ENCODE measurements around the gene SAMD4B. TPM values are rescaled to one million over a fixed set of nuclear protein-coding genes. Genes with fewer than 3 reads are reported as not detected.

The SAMD4B gene
- total RNA-seq, 4 donors from 2014 or later, result 60.7 to 102 (median 77.1) TPM

DNA sequence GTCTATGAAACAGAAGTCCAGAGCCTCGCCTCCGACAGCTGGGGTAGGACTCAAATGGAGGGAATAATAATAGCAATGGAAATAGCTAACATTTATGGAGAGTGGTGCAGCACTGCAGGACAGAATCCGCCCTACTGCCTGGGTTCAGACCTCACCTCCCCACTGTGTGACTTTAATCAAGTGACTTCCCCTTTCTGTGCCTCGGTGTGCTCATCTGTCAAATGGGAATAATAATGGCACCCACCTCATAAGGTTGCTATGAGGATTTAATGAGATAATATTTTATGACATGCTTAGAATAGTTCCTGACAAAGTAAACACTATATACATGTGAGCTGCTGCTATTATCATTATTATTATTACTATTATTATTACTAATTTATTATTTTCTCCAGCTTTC is 24.7 kb upstream of the SAMD4B start:
- peaks cover 0 to 8% (median 4%) of the 10 kb centered on the region in 4 donors for H3K4me1 ChIP-seq
- H3K27ac ChIP-seq, result no peak overlapping the region
- no peaks in the 10 kb centered on the region for H3K9me3 ChIP-seq
- H3K36me3 ChIP-seq, result no peaks in the 10 kb centered on the region
- no peak overlapping the region for H3K4me3 ChIP-seq
- TF ChIP-seq POLR2AphosphoS5 (IDR thresholded peaks at IDR 0.05) (no peak), POLR2A (IDR thresholded peaks at IDR 0.05) (no peak), EP300 (IDR thresholded peaks at IDR 0.05; ENCODE audit: low read depth) (no peak)
- TF ChIP-seq, protein P1, sequence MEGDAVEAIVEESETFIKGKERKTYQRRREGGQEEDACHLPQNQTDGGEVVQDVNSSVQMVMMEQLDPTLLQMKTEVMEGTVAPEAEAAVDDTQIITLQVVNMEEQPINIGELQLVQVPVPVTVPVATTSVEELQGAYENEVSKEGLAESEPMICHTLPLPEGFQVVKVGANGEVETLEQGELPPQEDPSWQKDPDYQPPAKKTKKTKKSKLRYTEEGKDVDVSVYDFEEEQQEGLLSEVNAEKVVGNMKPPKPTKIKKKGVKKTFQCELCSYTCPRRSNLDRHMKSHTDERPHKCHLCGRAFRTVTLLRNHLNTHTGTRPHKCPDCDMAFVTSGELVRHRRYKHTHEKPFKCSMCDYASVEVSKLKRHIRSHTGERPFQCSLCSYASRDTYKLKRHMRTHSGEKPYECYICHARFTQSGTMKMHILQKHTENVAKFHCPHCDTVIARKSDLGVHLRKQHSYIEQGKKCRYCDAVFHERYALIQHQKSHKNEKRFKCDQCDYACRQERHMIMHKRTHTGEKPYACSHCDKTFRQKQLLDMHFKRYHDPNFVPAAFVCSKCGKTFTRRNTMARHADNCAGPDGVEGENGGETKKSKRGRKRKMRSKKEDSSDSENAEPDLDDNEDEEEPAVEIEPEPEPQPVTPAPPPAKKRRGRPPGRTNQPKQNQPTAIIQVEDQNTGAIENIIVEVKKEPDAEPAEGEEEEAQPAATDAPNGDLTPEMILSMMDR (IDR thresholded peaks at IDR 0.05), result no peak
- intact Hi-C loops (cut with DNase I; ENCODE audit: low total_unique reads) (no loop called here), in situ Hi-C loops (cut with MboI; ENCODE audit: low pct_ligation_motif_present in 1 of 4, low pct_unique_long_range_greater_than_20kb in 1 of 4, low sequenced_read_pairs in 3 of 4) (no loop called here)
- H3K27me3 ChIP-seq, result peaks cover 10% of the 10 kb centered on the region
- 80% methylated on average over 4 of the region's 4 CpGs; no CpG with 5 or more reads in 1 of the 2 donors for WGBS, 2 donors (ENCODE audit: low coverage in 1 of 2)
- no peak for DNase-seq

DNA sequence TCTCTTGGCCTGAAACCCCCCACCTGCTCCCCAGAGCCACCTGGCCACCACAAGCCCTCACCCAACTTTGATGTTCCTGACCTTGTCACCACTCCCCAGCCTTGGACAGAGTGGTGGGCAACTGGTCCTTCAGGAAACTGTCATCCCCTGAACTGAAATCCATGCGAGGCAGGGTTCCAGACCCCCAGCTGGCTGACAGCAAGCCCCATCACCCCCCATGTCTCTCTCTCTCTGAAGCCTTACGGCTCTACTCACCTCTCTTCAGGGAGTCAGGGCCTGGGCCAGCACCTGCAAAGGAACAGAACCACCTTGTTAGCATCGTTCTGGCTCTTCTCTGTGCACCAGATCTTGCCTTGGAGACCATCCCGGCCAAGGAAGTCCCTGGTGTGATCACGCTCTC is 24.1 kb upstream of the SAMD4B start:
- Histone ChIP-seq H3K4me3 (no peak overlapping the region), H3K9me3 (no peaks in the 10 kb centered on the region), H3K36me3 (no peaks in the 10 kb centered on the region), H3K27ac (no peak overlapping the region), H3K4me1 (peaks cover 0 to 8% (median 4%) of the 10 kb centered on the region in 4 donors), H3K27me3 (peaks cover 10% of the 10 kb centered on the region)
- no peak for TF ChIP-seq POLR2AphosphoS5 (IDR thresholded peaks at IDR 0.05)
- TF ChIP-seq POLR2A (IDR thresholded peaks at IDR 0.05), result no peak
- TF ChIP-seq, protein P1 (IDR thresholded peaks at IDR 0.05), result no peak
- TF ChIP-seq EP300 (IDR thresholded peaks at IDR 0.05; ENCODE audit: low read depth), result no peak
- 96% methylated on average over 5 of the region's 5 CpGs; no CpG with 5 or more reads in 1 of the 2 donors for WGBS, 2 donors (ENCODE audit: low coverage in 1 of 2)
- no peak for DNase-seq
- in situ Hi-C loops (cut with MboI; ENCODE audit: low pct_ligation_motif_present in 1 of 4, low pct_unique_long_range_greater_than_20kb in 1 of 4, low sequenced_read_pairs in 3 of 4) (no loop called here), intact Hi-C loops (cut with DNase I; ENCODE audit: low total_unique reads) (no loop called here)

DNA sequence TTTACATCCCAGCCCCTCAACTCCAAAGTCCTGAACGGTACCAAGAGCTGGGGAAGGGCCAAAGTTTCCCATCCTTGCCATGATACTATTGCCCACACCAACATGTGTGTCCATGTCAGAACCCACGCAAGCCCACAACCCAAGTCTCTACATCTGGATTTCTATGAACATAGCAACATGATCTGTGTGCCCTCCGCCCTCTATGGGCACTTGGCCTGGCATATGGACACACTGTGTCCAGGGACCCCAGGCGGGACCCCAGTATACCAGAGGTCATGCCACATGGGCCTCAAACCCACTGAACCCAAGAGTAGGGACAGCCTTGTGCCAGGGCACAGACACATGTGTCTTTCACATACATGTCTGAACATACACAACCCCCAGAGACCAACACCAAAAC is 23.5 kb upstream of the SAMD4B start:
- no peak overlapping the region for H3K4me3 ChIP-seq
- in situ Hi-C loops (cut with MboI; ENCODE audit: low pct_ligation_motif_present in 1 of 4, low pct_unique_long_range_greater_than_20kb in 1 of 4, low sequenced_read_pairs in 3 of 4), result no loop called here
- no peak overlapping the region for H3K27ac ChIP-seq
- H3K27me3 ChIP-seq, result peaks cover 10% of the 10 kb centered on the region
- TF ChIP-seq POLR2A (IDR thresholded peaks at IDR 0.05), result no peak
- TF ChIP-seq, protein P1 (IDR thresholded peaks at IDR 0.05), result no peak
- TF ChIP-seq EP300 (IDR thresholded peaks at IDR 0.05; ENCODE audit: low read depth), result no peak
- TF ChIP-seq POLR2AphosphoS5 (IDR thresholded peaks at IDR 0.05), result no peak
- WGBS, 2 donors (ENCODE audit: low coverage in 1 of 2), result 90 to 96% methylated on average over 2 to 4 of the region's 4 CpGs
- intact Hi-C loops (cut with DNase I; ENCODE audit: low total_unique reads), result no loop called here
- no peaks in the 10 kb centered on the region for H3K36me3 ChIP-seq
- no peak for DNase-seq
- H3K4me1 ChIP-seq, result peaks cover 0 to 8% (median 4%) of the 10 kb centered on the region in 4 donors
- H3K9me3 ChIP-seq, result no peaks in the 10 kb centered on the region

DNA sequence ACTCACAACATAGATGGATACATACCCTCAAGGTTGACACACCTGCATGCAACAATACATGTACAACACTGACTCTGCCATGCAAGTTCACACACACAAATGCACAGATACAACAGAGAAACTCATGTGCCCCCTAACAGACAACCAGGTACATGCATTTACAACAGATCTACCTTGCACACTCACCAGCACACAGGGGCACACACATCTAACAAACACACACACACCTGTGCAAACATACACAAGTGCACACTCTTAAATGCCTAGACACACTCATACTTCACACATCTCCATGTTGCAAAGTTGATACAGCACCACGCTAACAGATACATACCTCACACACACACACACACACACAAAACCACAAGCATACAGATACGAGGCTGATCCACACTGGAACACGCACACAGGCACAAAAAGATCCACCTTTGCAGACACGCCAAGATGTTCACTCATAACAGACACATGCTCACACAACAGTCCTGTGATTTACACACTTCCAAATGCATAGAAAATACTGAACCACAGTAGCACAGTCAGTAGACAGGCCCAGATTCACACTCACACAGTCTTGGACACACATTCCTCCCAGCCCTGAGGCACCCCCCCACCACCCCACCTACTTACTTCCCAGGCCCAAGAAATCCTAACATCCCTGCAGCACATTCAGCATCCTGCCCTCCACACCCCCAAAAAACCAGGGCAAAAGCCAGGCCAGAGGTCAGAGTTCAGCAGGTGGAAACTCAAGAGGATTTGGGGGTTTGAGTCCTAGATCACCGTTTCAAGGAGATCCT is 22.9 kb upstream of the SAMD4B start:
- no peak for DNase-seq
- no peak overlapping the region for H3K27ac ChIP-seq
- no peak overlapping the region for H3K4me3 ChIP-seq
- no peaks in the 10 kb centered on the region for H3K9me3 ChIP-seq
- intact Hi-C loops (cut with DNase I; ENCODE audit: low total_unique reads) (no loop called here), in situ Hi-C loops (cut with MboI; ENCODE audit: low pct_ligation_motif_present in 1 of 4, low pct_unique_long_range_greater_than_20kb in 1 of 4, low sequenced_read_pairs in 3 of 4) (no loop called here)
- TF ChIP-seq EP300 (IDR thresholded peaks at IDR 0.05; ENCODE audit: low read depth) (no peak), POLR2AphosphoS5 (IDR thresholded peaks at IDR 0.05) (no peak), POLR2A (IDR thresholded peaks at IDR 0.05) (no peak)
- TF ChIP-seq, protein P1 (IDR thresholded peaks at IDR 0.05), result no peak
- H3K4me1 ChIP-seq, result peaks cover 0 to 8% (median 4%) of the 10 kb centered on the region in 4 donors
- H3K36me3 ChIP-seq, result no peaks in the 10 kb centered on the region
- WGBS, 2 donors (ENCODE audit: low coverage in 1 of 2), result 81% methylated on average over 5 of the region's 5 CpGs; no CpG with 5 or more reads in 1 of the 2 donors
- H3K27me3 ChIP-seq, result peaks cover 10% of the 10 kb centered on the region
